Fibroblast of mammary gland (primary cell): ENCODE data around the gene PCSK4.

Experiments
- DNase-seq: peaks from one replicate; pipeline ENCODE4 v3.0.0-alpha.2; 2010; ENCODE audit warnings: low read depth
- H3K4me3 ChIP-seq: 2 replicates; pipeline ENCODE4 v1.5.1; 2011; ENCODE audit warnings: low read depth, mild to moderate bottlenecking, low read length, moderate library complexity; ENCODE audit not compliant: control insufficient read depth
- CTCF ChIP-seq: conservative IDR thresholded peaks from 2 replicates; pipeline ENCODE4 v1.5.1; 2011; ENCODE audit warnings: low read depth, low read length, inconsistent platforms; ENCODE audit not compliant: control insufficient read depth, insufficient read depth

Gene PCSK4

GRCh38 chr19:1438933-1439354 is 51.2 kb downstream of the PCSK4 start:
- no peak for TF ChIP-seq CTCF
- no peak for DNase-seq
- H3K4me3 ChIP-seq = peak overlapping the region; percentile 92

GRCh38 chr19:1438035-1438932 is 51.9 kb downstream of the PCSK4 start, which contains the start of gene RPS15:
Gene RPS15, plus strand, starts transcription at chr19:1438396. Its CDS starts 30 bp downstream, at chr19:1438426.
- peak; percentile 93 for DNase-seq
- peak within 1 kb of the TSS; percentile 92 for H3K4me3 ChIP-seq
- peak; percentile 68 for TF ChIP-seq CTCF

GRCh38 chr19:1437609-1438008 is 52.5 kb downstream of the PCSK4 start:
- no peak for TF ChIP-seq CTCF
- H3K4me3 ChIP-seq = no peak overlapping the region
- no peak for DNase-seq

- DNase-seq = no peak
- no peak for TF ChIP-seq CTCF
- H3K4me3 ChIP-seq = no peak overlapping the region
Measured at GRCh38 chr19:1435378-1435989, 54.7 kb downstream of the PCSK4 start.

- no peak for TF ChIP-seq CTCF
- H3K4me3 ChIP-seq = no peak overlapping the region
- DNase-seq = no peak
Measured at GRCh38 chr19:1434577-1435060, 55.5 kb downstream of the PCSK4 start.

- no peak for DNase-seq
Measured at GRCh38 chr19:1434040-1434366, 56.1 kb downstream of the PCSK4 start.

More at GRCh38 chr19:1434040-1434366, 56.1 kb downstream of the PCSK4 start:
- H3K4me3 ChIP-seq = no peak overlapping the region
- TF ChIP-seq CTCF = no peak
